PFSK-1 (cell line): ENCODE measurements around the gene SMIM35.

Source experiments
- FOXP2 ChIP-seq: optimal IDR thresholded peaks from 2 replicates; pipeline ENCODE3; 2011; ENCODE audit warnings: borderline replicate concordance, control low read depth, inconsistent platforms; ENCODE audit not compliant: insufficient read depth; ENCODE audit errors: extremely low read length, extremely low read depth
- POLR2AphosphoS5 ChIP-seq: IDR thresholded peaks from 2 replicates; pipeline ENCODE4 v1.6.1; 2012; ENCODE audit warnings: low read depth, mild to moderate bottlenecking, control low read depth, low read length, moderate library complexity
- SIN3A ChIP-seq: IDR thresholded peaks from 2 replicates; pipeline ENCODE4 v1.6.1; 2012; ENCODE audit warnings: mild to moderate bottlenecking, low read length, moderate library complexity, borderline replicate concordance; ENCODE audit not compliant: insufficient read depth
- TAF1 ChIP-seq: IDR thresholded peaks from 2 replicates; pipeline ENCODE4 v1.6.1; 2012; ENCODE audit warnings: low read length, control low read depth, borderline replicate concordance; ENCODE audit not compliant: insufficient read depth
- TF ChIP-seq, protein P1 (sequence below), 2 experiments: IDR thresholded peaks; 2 replicates each; pipeline versions ENCODE4 v1.6.1 to v1.8.0; 2011 to 2012; ENCODE audit warnings: low read depth in 2 of 2, low read length in 2 of 2, control low read depth in 1 of 2, inconsistent platforms in 1 of 2, mild to moderate bottlenecking in 1 of 2, moderate library complexity in 1 of 2; ENCODE audit not compliant: insufficient read depth in 1 of 2

DNA sequence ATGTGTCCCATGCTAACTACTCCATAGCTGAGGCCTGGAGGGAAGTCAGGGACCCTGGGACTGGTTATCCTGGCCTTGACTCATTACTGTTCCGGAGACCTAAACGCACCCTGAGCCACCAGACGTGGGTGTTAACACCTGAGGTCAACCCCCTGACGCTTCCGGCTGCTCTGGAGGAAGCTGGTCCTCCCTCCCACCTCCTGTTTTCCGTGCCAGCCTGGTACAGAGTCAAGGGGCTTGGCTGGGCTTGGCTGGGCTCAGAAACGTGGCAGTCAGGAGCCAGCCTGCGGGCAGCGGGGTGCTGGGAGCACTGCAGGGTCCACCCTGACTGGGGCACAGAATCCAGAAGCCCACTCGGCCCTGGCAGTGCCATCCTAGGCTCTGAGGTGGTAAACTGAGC is 7.3 kb downstream of the SMIM35 start:
- TF ChIP-seq SIN3A (no peak), POLR2AphosphoS5 (no peak), TAF1 (no peak), FOXP2 (no peak)
- TF ChIP-seq, protein P1, sequence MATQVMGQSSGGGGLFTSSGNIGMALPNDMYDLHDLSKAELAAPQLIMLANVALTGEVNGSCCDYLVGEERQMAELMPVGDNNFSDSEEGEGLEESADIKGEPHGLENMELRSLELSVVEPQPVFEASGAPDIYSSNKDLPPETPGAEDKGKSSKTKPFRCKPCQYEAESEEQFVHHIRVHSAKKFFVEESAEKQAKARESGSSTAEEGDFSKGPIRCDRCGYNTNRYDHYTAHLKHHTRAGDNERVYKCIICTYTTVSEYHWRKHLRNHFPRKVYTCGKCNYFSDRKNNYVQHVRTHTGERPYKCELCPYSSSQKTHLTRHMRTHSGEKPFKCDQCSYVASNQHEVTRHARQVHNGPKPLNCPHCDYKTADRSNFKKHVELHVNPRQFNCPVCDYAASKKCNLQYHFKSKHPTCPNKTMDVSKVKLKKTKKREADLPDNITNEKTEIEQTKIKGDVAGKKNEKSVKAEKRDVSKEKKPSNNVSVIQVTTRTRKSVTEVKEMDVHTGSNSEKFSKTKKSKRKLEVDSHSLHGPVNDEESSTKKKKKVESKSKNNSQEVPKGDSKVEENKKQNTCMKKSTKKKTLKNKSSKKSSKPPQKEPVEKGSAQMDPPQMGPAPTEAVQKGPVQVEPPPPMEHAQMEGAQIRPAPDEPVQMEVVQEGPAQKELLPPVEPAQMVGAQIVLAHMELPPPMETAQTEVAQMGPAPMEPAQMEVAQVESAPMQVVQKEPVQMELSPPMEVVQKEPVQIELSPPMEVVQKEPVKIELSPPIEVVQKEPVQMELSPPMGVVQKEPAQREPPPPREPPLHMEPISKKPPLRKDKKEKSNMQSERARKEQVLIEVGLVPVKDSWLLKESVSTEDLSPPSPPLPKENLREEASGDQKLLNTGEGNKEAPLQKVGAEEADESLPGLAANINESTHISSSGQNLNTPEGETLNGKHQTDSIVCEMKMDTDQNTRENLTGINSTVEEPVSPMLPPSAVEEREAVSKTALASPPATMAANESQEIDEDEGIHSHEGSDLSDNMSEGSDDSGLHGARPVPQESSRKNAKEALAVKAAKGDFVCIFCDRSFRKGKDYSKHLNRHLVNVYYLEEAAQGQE (IDR thresholded peaks at IDR 0.05; ENCODE audit: insufficient read depth in 1 of 2, low read depth in 2 of 2, low read length in 2 of 2), result no peak
